PC-9 (cell line): ENCODE measurements around the gene POTEM.
"Not testable (repeated sequence)": the region's sequence is repeated elsewhere in the genome, so short reads cannot be mapped to it uniquely, and the experiment has no call there.

ENCODE experiments used
- EZH2 ChIP-seq: fragments of 200-600 bp; sonication (generic); IDR thresholded peaks from 2 replicates; pipeline ENCODE4 v1.8.0; 2017; ENCODE audit warnings: antibody characterized with exemption, low read depth
- TF ChIP-seq, protein P1 (sequence below): fragments of 200-600 bp; sonication (generic); conservative IDR thresholded peaks from 2 replicates; pipeline ENCODE4 v1.6.1; 2017; ENCODE audit warnings: mixed run types, antibody characterized with exemption, mild to moderate bottlenecking, moderate library complexity

DNA sequence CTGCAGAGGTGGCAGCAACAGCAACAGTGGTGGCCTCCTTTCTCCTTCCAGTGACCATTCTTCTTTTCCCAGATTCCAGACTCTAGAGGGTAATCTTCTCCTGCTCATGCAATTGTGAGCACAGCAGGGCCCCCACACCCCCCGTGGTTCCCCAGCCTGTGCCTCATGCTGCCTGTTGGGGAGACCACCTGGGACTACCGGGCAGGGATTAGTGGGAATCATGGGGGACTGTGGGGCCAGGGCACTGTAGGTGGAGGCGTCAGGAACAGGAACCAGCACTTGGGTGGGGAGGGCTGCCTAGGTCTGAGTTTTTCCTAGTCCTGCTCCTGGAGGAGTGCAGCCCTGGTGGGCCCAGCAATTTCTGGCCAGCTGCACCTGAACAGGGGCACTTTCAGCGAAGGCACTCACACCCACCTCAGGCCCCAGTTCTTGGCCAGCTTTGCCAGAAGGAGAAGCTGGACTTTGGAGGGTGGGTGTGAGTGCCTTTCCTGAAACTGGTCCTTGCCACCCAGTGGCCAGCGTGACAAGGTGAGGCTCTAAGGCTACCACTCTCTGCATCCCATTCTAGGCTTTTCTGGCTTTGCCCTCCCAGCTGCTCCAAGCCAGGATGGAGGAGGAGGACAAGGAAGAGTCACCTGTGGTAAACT is 46.1 kb upstream of the POTEM start:
- TF ChIP-seq, protein P1, sequence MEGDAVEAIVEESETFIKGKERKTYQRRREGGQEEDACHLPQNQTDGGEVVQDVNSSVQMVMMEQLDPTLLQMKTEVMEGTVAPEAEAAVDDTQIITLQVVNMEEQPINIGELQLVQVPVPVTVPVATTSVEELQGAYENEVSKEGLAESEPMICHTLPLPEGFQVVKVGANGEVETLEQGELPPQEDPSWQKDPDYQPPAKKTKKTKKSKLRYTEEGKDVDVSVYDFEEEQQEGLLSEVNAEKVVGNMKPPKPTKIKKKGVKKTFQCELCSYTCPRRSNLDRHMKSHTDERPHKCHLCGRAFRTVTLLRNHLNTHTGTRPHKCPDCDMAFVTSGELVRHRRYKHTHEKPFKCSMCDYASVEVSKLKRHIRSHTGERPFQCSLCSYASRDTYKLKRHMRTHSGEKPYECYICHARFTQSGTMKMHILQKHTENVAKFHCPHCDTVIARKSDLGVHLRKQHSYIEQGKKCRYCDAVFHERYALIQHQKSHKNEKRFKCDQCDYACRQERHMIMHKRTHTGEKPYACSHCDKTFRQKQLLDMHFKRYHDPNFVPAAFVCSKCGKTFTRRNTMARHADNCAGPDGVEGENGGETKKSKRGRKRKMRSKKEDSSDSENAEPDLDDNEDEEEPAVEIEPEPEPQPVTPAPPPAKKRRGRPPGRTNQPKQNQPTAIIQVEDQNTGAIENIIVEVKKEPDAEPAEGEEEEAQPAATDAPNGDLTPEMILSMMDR = not testable (repeated sequence)
- TF ChIP-seq EZH2 = not testable (repeated sequence)
